ENCODE data around the gene AP2A2.

AP2A2 gene

DNA sequence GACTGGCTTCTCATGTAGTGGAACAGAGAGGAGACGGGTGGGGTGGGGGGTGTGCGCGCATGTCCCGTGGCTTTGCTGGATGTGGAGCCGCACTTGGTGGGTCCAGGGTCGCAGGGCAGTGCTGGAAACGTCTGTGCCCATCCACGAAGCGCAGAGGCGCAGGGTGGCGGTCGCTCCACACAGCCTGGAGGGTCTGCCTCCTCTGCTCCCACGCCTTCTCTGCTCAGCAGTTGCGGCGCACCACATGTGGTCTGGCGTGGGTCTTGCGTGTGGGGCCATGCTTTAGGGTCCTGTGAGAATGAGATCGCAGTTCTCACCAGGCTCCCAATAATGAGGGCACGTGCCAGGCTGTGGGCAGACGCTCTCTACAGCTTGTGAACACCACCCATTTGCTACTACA, 60.2 kb downstream of the AP2A2 start:
- TF ChIP-seq CTCF (IDR thresholded peaks at IDR 0.05; ENCODE audit: low read length, missing control alignments) = no peak
- DNase-seq (ENCODE audit: low read depth) = no peak
- no peak overlapping the region for H3K4me3 ChIP-seq (replicated peaks; ENCODE audit: low read depth, low read length)

DNA sequence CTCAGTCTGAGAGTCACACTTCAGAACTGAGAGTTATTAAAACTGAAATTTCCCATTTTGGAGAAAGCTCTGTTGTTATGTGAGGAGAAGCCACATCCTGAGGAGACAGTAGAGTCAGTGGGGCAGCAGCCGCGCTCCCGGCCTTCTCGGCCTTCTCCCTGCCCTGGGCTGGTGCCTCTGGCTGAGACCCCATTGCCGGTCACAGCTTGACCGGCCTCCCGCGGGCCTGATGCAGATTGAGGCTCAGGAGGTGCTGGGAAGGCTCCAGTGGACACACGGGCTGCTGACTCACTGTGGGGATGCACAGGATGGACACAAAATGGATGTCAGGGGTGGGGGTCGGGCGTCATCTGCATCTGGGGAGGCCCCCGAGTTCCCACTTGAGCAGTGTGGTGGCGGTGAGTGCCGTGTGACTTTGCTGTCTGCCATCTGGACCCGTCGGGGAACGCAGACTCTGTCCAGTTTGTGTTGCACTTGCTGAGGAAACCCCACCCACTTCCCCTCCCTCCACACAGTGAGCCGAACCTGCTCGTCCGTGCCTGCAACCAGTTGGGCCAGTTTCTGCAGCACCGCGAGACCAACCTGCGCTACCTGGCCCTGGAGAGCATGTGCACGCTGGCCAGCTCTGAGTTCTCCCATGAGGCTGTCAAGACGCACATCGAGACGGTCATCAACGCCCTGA, 60.7 kb downstream of the AP2A2 start:
- H3K4me3 ChIP-seq (replicated peaks; ENCODE audit: low read depth, low read length) = no peak overlapping the region
- TF ChIP-seq CTCF (IDR thresholded peaks at IDR 0.05; ENCODE audit: low read length, missing control alignments) = no peak
- DNase-seq (ENCODE audit: low read depth) = no peak

- no peak for TF ChIP-seq CTCF (IDR thresholded peaks at IDR 0.05; ENCODE audit: low read length, missing control alignments)
- no peak for DNase-seq (ENCODE audit: low read depth)
- H3K4me3 ChIP-seq (replicated peaks; ENCODE audit: low read depth, low read length) = no peak overlapping the region
Observed at GRCh38 chr11:986952-987305, 61.3 kb downstream of the AP2A2 start.

- TF ChIP-seq CTCF (IDR thresholded peaks at IDR 0.05; ENCODE audit: low read length, missing control alignments) = no peak
- DNase-seq (ENCODE audit: low read depth) = no peak
- no peak overlapping the region for H3K4me3 ChIP-seq (replicated peaks; ENCODE audit: low read depth, low read length)
Observed at GRCh38 chr11:987671-988070, 62.0 kb downstream of the AP2A2 start.

DNA sequence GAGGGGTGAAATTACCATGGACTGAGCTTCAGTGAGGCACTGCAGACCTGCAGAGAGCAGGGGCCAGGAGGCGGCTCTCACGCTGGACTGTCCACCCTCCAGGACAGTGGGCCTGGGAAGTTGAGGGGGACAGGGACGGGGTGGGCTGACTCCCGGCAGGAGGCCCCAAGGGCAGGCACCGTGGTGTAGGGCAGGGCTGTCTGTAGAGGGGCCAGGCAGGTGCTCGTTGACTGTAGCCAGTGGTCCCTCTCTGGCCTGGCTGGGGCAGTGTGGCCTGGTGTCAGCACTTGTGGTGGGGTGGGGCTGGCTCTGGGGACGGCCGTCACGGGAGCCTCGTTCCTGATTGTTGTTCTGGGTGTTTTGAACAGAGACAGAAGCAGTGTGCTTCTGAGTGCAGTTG, 64.4 kb downstream of the AP2A2 start:
- TF ChIP-seq CTCF (IDR thresholded peaks at IDR 0.05; ENCODE audit: low read length, missing control alignments) = no peak
- no peak overlapping the region for H3K4me3 ChIP-seq (replicated peaks; ENCODE audit: low read depth, low read length)
- no peak for DNase-seq (ENCODE audit: low read depth)

DNA sequence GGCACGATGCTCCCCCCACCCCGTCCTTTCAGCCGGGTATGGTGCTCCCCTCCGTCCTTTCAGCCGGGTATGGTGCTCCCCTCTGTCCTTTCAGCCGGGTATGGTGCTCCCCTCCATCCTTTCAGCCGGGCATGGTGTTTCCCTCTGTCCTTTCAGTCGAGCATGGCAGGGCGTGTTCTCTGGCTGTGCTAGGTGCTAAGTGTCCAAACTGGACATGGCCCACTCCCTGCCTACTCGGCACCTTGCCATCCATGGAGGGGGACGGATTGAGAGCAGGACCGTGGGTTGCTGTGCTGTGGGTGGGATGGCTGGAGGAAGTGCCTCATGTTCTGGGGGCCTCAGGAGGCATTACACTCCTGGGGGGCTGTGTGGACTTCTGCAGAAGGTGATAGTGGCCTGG, 65.4 kb downstream of the AP2A2 start:
- H3K4me3 ChIP-seq (replicated peaks; ENCODE audit: low read depth, low read length) = no peak overlapping the region
- TF ChIP-seq CTCF (IDR thresholded peaks at IDR 0.05; ENCODE audit: low read length, missing control alignments) = no peak
- DNase-seq (ENCODE audit: low read depth) = no peak

GRCh38 chr11:991711-992307, 66.1 kb downstream of the AP2A2 start:
- no peak overlapping the region for H3K4me3 ChIP-seq (replicated peaks; ENCODE audit: low read depth, low read length)
- DNase-seq (ENCODE audit: low read depth) = no peak
- no peak for TF ChIP-seq CTCF (IDR thresholded peaks at IDR 0.05; ENCODE audit: low read length, missing control alignments)

Measured in fibroblast of pulmonary artery (primary cell).